Posterior cingulate gyrus (tissue), 11 donors: ENCODE data around the gene FGL2.
"Not testable (repeated sequence)": the region's sequence is repeated elsewhere in the genome, so short reads cannot be mapped to it uniquely, and the experiment has no call there.

Source experiments
- DNase-seq, 10 donors: peaks; one replicate each; pipeline versions ENCODE4 v3.0.0 to v3.0.0-alpha.2; 2020 to 2021; ENCODE audit warnings: mixed read lengths in 3 of 10
- intact Hi-C: fragments of 100-400 bp; cut with DNase I; formaldehyde crosslinking; loops from one replicate; pipeline ENCODE4 v1.15.1; 2023

The FGL2 gene

GRCh38 chr7:77172437-77173172 is 27.0 kb downstream of the FGL2 start:
- intact Hi-C loops, DNase-seq: not testable (repeated sequence)

DNA sequence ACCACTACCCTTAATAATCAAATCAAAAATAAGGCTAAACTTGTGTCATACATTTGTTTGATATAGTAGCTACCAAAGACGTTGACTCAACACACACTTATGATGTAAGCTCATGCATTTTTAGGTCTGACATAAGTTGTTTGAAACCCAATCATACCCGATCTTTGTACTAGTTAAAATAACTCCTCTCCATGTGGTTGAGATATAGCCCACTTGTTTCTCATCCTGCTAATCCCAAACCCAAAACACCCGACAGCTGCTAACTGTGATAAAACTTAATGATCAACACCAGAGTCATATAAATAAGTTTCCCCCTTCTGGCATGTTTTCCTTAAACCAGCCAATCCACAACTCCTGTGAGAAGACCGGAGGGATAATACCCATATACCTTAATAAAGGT is 28.5 kb downstream of the FGL2 start:
- intact Hi-C loops, DNase-seq: not testable (repeated sequence)

DNA sequence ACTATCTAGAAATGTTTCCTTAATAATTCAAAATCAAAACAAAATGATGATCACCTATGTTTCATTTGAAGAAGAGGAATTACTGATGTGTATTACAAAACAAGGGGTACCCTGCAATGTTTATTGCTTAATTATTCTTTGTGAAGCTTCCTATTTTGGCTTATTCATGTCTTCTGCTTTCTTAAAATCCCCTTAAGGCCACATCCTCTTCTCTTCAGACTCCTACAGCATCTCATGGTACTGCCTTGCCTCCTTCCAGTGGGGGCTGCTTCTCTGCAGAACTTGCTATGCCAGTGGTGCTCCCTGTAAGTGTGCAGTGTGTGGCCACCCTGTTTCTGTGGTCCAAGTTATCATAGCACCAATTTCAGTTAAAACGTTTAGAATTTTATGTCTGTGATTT is 42.2 kb downstream of the FGL2 start:
- intact Hi-C loops = no loop called here
- DNase-seq = no peak

- intact Hi-C loops, DNase-seq: not testable (repeated sequence)
Observed at GRCh38 chr7:77157034-77157433, 42.6 kb downstream of the FGL2 start.

GRCh38 chr7:77155601-77156377 is 43.8 kb downstream of the FGL2 start:
- intact Hi-C loops, DNase-seq: not testable (repeated sequence)

GRCh38 chr7:77154917-77155464 is 44.6 kb downstream of the FGL2 start:
- DNase-seq, intact Hi-C loops: not testable (repeated sequence)

DNA sequence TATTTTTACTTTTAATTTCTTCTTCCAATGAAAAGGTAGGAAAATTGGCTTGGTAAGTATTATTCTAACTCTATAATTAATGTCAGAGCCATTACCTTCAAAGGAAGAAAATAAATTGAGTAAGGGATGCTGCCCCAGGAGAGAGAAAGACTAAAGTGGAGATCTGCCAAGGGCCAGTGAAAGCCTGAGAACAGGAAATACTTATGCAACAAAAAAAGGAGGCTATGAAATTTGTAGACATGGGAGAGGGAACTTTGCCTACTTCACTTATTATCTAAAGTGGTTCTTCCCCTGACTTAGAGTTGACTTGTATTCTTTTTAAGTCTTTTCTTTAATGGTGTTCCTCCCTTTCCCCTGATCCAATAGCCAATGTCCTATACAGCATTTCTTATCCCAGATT is 47.4 kb downstream of the FGL2 start:
- intact Hi-C loops, DNase-seq: not testable (repeated sequence)
